Measurements from ENCODE around the gene SIRPB2. TPM values are rescaled to one million over a fixed set of nuclear protein-coding genes. Genes with fewer than 3 reads are reported as not detected.

The SIRPB2 gene
- total RNA-seq, 1 donor from 2014 or later = not detected

GRCh38 chr20:1509237-1509636 is 18.0 kb upstream of the SIRPB2 start:
- intact Hi-C loops (cut with micrococcal nuclease) = loop anchor here (1.0 kb wide), 2 partner anchors 225 to 268 kb away; no protein-coding TSS in a partner anchor
- CTCF ChIA-PET = interaction anchor here (3.2 kb wide), 1 partner anchor 268 kb away, joined by 23 read pairs; no protein-coding TSS in a partner anchor

GRCh38 chr20:1508574-1508973 is 17.4 kb upstream of the SIRPB2 start:
- peaks cover 6% of the 10 kb centered on the region for H3K9me3 Mint-ChIP-seq
- H3K27ac Mint-ChIP-seq = no peak overlapping the region
- ChIA-PET CTCF (interaction anchor here (1.0 to 3.2 kb wide), 2 partner anchors 196 to 268 kb away, joined by 4 to 23 read pairs; no protein-coding TSS in a partner anchor), POLR2A (interaction anchor here (0.6 kb wide), 1 partner anchor 211 kb away, joined by 3 read pairs; no protein-coding TSS in a partner anchor)
- no peaks in the 10 kb centered on the region for H3K36me3 Mint-ChIP-seq (ENCODE audit: low read depth)
- no peaks in the 10 kb centered on the region for H3K4me1 Mint-ChIP-seq
- no peak for DNase-seq
- no peak for ATAC-seq (ENCODE audit: low read depth)
- intact Hi-C loops (cut with micrococcal nuclease) = no loop called here
- H3K27me3 Mint-ChIP-seq = peaks cover 15% of the 10 kb centered on the region
- TF ChIP-seq CTCF (IDR thresholded peaks at IDR 0.05) = no peak
- no peak overlapping the region for H3K4me3 Mint-ChIP-seq

More at GRCh38 chr20:1509237-1509636, 18.0 kb upstream of the SIRPB2 start:
- Mint-ChIP-seq H3K27me3 (peaks cover 17% of the 10 kb centered on the region), H3K27ac (no peak overlapping the region), H3K4me3 (no peak overlapping the region), H3K36me3 (ENCODE audit: low read depth) (no peaks in the 10 kb centered on the region), H3K9me3 (peaks cover 7% of the 10 kb centered on the region), H3K4me1 (no peaks in the 10 kb centered on the region)
- DNase-seq (no peak), ATAC-seq (ENCODE audit: low read depth) (peak; percentile 57)
- POLR2A ChIA-PET = no interaction called here
- TF ChIP-seq CTCF (IDR thresholded peaks at IDR 0.05) = no peak

GRCh38 chr20:1507276-1507675 is 16.1 kb upstream of the SIRPB2 start:
- no peak overlapping the region for H3K4me3 Mint-ChIP-seq
- CTCF ChIA-PET = interaction anchor here (0.8 to 2.1 kb wide), 3 partner anchors 40 to 81 kb away, joined by 3 to 7 read pairs (median 4); partner anchors contain the start of gene NSFL1C
- intact Hi-C loops (cut with micrococcal nuclease) = no loop called here
- TF ChIP-seq CTCF (IDR thresholded peaks at IDR 0.05) = no peak
- no peaks in the 10 kb centered on the region for H3K9me3 Mint-ChIP-seq
- H3K27me3 Mint-ChIP-seq = peaks cover 19% of the 10 kb centered on the region
- no peak overlapping the region for H3K27ac Mint-ChIP-seq
- peaks cover 2% of the 10 kb centered on the region for H3K4me1 Mint-ChIP-seq
- DNase-seq = no peak
- POLR2A ChIA-PET = no interaction called here
- no peaks in the 10 kb centered on the region for H3K36me3 Mint-ChIP-seq (ENCODE audit: low read depth)
- no peak for ATAC-seq (ENCODE audit: low read depth)

- POLR2A ChIA-PET = no interaction called here
- Mint-ChIP-seq H3K9me3 (no peaks in the 10 kb centered on the region), H3K27me3 (peaks cover 12% of the 10 kb centered on the region), H3K4me3 (no peak overlapping the region), H3K4me1 (peaks cover 2% of the 10 kb centered on the region), H3K27ac (no peak overlapping the region), H3K36me3 (ENCODE audit: low read depth) (no peaks in the 10 kb centered on the region)
- ATAC-seq (ENCODE audit: low read depth) (no peak), DNase-seq (no peak)
- CTCF ChIA-PET = interaction anchor here (2.1 kb wide), 1 partner anchor 39 kb away, joined by 7 read pairs; the partner anchor contains the start of gene NSFL1C
- no peak for TF ChIP-seq CTCF (IDR thresholded peaks at IDR 0.05)
- intact Hi-C loops (cut with micrococcal nuclease) = no loop called here
Observed at GRCh38 chr20:1505871-1506270, 14.7 kb upstream of the SIRPB2 start.

- ATAC-seq (ENCODE audit: low read depth) (no peak), DNase-seq (no peak)
- Mint-ChIP-seq H3K9me3 (no peaks in the 10 kb centered on the region), H3K27ac (no peak overlapping the region), H3K27me3 (peaks cover 15% of the 10 kb centered on the region), H3K36me3 (ENCODE audit: low read depth) (no peaks in the 10 kb centered on the region), H3K4me1 (peaks cover 2% of the 10 kb centered on the region), H3K4me3 (no peak overlapping the region)
- no peak for TF ChIP-seq CTCF (IDR thresholded peaks at IDR 0.05)
- intact Hi-C loops (cut with micrococcal nuclease) = no loop called here
- ChIA-PET POLR2A (no interaction called here), CTCF (interaction anchor here (1.0 to 3.5 kb wide), 4 partner anchors 38 to 192 kb away, joined by 3 to 65 read pairs (median 11); partner anchors contain the start of gene NSFL1C)
Observed at GRCh38 chr20:1505361-1505760, 14.1 kb upstream of the SIRPB2 start.

All from activated B cell treated with CpG ODN at 0.5 μM for 24 hours (primary cell).